ENCODE data around the gene KIF5A.
"Not testable (repeated sequence)": the region's sequence is repeated elsewhere in the genome, so short reads cannot be mapped to it uniquely, and the experiment has no call there.

KIF5A gene

DNA sequence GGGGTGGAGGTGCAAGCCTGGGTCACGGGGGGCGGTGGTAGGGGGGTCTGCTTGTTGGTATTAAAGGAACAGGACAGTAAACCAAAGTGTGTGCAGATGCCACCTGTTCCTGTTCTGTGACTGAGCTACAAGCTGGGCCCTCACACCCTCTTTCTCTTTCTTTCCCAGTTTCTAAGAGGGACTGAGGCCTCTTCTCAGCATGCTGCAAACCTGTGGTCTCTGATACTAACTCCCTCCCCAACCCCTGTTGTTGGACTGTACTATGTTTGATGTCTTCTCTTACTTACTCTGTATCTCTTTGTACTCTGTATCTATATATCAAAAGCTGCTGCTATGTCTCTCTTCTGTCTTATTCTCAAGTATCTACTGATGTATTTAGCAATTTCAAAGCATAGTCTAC is 34.2 kb downstream of the KIF5A start:
- no peak for DNase-seq (ENCODE audit: low spot score)

GRCh38 chr12:57584690-57585089 is 34.8 kb downstream of the KIF5A start:
- no peak for DNase-seq (ENCODE audit: low spot score)

DNA sequence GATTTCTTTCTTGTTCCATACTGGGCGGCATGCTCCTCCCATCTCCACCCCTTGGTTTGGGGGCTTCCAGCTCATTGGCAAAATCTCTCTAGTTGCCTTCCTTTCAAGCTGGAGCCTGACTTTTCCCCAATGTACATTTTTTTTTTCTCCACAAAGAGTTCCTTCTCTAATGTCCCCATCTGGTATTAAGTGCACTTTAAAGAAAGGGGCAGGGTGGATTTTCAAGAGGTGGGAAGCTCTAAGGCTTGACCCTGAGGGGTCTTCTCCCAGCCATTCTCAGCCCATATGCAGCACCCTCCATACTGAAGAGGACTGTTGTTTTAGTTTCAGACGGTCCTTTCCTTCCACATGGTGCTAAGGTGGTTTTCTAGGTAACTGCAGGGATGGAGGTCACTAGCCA is 35.3 kb downstream of the KIF5A start:
- DNase-seq (ENCODE audit: low spot score), result no peak

- no peak for DNase-seq (ENCODE audit: low spot score)
These were observed 36.3 kb downstream of the KIF5A start for GRCh38 chr12:57586128-57586527.

DNA sequence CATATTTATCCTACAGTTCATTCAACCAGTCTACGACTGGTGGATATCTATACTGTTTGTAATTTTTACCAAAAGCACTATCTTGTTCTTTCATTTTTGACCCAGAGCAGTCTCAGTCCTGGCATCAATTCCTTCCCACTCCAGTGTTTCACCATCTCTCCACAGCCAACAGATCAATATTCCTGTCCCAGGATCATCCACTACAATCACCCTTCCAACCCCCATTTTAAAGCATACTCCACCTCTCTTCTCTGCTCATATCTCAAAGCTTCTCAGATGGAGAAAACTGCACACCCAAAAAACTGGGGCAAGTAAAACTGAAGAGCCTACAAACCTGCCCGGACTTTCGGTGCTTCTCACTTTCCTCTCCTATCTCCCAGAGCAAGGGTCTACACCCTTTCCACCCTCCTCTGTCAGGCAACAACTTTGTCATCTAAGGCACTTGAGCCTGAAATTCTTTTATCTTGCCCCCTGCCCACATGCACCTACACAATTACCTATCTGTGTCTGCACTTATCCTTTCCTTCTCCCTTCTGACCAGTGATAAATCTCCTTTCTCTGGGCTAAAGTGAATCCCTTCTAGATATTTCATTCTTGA is 37.1 kb downstream of the KIF5A start:
- DNase-seq (ENCODE audit: low spot score), result no peak

DNA sequence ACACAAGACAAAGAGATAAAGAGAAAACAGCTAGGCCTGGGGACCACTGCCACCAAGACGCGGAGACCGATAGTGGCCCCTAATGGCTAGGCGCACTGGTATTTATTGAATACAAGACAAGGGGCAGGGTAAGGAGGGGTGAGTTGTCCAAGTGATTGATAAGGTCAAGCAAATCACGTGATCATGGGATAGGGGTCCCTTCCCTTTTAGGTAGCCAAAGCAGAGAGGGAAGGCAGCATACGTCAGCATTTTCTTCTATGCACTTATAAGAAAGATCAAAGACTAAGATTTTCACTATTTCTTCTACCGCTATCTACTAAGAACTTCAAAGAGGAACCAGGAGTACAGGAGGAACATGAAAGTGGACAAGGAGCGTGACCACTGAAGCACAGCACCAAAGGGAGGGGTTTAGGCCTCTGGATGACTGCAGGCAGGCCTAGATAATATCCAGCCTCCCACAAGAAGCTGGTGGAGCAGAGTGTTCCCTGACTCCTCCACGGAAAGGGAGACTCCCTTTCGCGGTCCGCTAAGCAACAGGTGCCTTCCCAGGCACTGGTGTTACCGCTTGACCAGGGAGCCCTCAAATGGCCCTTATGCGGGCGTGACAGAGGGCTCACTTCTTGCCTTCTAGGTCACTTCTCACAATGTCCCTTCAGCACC is 39.2 kb downstream of the KIF5A start:
- not testable (repeated sequence) for DNase-seq (ENCODE audit: low spot score)

DNA sequence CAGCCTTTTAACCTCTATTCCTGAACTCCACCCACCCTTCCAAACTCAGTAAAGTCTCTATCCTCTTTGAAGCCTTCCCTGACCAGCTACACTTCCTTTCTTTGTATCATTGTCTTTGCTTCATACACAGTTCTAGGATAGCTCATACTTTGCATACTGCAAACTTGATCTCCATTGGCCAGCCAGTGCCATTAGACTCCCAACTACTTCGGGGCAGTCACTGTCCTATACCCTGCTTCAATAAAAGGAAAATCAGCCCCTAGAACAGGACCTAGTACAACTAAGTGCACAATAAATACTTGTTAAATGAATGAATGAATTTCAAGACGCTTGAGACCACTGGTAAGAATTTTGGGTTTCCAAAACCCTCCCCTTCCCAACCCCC is 40.6 kb downstream of the KIF5A start:
- no peak for DNase-seq (ENCODE audit: low spot score)

DNA sequence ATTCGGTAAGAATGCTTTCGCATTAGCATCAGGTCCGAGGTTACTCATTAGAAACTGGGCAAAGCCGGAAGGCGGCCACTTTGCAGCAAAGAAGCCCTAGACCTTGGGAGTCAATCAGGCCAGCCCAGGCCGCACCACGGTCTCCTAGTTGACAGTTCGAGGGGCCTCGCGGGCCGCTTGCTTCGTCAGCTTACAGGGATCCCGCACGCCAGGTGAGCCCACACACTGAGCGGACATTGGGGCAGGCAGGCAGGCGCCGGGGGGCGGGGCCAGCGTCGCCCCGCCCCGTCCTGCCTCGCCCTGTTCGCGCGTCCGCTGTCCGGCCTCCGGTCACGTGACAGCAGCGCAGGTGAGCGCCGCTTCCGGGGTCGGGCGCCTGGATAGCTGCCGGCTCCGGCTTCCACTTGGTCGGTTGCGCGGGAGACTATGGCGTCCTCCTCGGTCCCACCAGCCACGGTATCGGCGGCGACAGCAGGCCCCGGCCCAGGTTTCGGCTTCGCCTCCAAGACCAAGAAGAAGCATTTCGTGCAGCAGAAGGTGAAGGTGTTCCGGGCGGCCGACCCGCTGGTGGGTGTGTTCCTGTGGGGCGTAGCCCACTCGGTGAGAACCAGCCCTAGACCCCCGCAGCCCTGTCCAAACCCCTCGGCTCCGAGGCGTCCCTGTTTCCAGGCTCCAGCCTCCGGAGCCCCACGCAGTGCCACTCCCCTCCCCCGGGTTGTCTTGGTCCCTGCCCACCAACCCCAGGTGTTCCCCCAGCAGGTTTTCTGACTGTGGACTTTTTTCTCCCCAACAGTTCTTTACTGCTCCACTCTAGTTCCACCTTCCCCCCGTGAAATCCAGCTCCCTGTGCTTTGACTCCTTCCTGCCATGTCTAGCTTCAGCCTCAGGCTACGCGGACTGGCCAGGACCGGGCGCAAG is 41.3 kb downstream of the KIF5A start, which contains the start of gene PIP4K2C:
Gene PIP4K2C, plus strand, starts transcription at position 329 of the 918 bp plus-strand sequence. Its CDS starts 98 bp downstream, at position 427.
- peak; percentile 80 for DNase-seq (ENCODE audit: low spot score)

DNA sequence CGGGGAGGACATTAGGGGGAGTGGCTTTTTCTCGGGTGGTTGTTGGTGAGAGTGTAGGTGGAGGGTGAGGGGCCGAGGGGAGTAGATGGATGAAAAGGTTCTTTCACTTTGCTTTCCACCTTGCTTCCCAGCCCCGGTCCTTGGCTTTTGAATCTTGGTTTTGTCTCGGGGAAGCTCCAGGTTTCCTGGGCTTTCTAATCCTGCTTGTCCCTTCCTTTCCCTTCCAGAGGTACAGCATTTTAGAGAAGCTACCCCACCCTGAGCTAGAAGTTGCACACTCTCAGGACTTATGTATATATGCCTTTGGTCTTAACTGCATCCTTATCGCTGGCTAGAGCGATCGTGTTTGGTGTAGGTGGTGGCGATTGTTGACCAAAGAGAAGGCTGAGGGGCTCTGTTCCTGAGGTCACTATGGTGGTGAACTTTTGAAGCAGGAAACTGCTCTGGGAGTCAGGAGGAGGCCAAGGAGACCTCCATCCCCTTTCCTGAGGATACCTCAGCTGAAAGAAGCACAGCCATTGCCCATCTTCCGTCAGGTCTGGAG is 42.0 kb downstream of the KIF5A start:
- no peak for DNase-seq (ENCODE audit: low spot score)

DNA sequence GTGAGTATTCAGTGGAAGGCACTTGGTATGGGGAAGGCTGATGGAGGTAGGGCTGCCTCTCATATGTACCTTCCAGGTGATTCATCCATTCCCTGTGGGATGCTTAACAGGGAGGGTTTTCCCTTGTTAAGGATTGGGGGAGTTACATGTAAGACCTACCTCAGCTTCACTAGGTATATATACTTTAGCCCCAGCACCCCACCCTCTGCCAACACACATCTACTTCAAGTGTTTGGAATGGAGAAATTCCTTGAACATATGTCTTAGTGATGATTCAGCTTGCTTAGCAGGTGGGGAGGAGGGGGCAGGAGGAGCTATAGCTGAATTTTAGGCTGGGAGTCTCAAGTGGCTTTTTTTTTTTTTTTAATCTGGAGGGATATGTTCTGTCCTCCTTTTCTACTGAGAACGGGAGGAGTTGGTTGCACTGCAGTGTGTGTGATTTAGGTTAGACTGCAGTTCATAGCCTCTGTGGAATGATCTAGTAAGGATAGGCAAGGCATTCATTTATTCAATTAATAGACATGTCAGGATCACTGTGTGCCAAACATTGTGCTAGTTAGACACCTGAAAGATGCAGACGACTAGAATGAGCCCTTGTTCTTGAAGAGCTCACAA is 42.8 kb downstream of the KIF5A start:
- no peak for DNase-seq (ENCODE audit: low spot score)

DNA sequence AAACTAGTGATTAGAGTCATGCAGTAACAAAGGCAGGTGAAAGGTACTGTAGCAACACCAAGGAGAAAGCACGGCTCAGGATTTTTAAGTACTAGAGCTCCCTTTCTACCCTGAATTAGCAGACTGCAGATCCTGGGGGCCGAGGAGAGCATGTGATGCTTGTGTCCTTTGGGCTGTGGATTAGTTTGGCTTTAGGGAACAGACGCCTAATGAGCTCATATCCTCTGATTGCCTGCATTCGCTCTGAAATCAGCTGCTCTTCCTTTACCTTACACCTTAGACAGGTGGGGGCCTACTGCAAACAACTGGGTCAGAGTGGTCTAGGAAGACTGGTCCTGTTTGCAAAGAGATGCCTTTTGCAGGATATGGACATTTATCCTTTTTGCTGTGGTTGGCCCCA is 43.3 kb downstream of the KIF5A start:
- DNase-seq (ENCODE audit: low spot score), result no peak

DNA sequence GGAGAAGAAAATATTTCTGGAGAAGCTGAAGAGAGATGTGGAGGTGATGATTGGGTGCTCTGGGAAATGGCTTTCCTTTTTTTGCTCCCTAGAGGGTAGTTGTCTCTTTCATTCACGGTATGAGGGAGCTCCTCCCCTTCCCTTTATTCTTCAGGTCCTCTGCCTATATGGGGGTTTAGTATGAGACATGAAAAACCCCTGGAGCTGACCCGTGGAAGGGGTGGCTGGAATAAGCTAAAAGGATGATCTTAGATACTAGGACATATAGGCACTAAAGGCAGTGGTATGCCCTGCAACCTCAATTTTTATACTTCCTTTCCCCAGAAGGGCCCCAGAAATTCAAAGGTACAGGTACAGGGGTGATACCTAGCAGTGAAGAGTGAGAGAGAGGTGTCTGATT is 50.6 kb downstream of the KIF5A start:
- DNase-seq (ENCODE audit: low spot score), result no peak

GRCh38 chr12:57602544-57602943 is 52.7 kb downstream of the KIF5A start:
- no peak for DNase-seq (ENCODE audit: low spot score)

DNA sequence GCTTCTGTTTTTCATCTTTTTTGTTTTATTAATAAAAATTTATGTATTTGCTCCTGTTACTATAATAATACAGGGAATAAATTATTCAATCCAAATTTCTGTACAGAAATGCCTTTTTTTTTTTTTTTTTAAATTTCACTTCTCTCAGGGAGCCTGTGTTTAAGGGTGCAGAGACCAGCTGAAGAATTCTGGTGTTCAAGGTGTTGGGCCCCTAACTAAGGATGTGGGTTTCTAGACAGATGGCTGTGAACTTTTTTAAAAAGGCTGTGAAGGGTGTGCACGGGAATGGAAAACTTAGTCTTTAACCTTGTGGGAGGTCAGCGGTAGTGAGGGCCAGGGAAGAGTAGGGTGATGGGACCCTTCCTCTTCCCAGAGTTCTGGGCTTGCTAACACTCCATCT is 53.5 kb downstream of the KIF5A start:
- no peak for DNase-seq (ENCODE audit: low spot score)

DNA sequence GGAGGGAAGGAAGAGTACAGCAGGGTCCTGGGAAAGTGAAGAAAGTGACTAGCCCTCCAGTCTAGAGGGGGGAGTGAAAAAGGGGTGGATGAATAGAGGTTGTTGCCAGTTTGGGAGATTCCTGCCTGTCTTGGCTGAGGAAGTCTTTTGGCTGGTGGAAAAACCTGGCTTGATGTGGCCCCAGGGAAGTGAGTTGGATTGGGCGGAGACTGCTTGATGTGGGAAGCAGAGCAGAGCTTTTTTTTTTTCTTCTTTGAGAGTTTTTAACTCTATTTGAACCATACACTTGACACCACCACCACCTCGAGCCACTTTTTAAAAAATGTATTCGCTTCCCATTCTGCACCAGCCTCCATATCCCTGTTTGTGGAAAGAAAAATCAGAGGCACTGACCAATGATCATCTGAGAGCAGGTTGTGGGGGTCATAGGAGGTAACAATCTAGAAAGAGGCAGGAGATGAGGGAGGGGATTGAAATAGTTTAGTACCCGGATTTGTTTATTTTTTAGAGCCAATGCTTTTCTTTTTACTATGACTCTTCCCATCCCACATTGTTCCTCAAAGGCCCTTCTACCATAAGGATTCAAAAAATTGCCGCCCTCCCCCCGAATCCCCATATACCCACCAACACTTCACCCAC is 54.1 kb downstream of the KIF5A start:
- DNase-seq (ENCODE audit: low spot score), result peak; percentile 87

DNA sequence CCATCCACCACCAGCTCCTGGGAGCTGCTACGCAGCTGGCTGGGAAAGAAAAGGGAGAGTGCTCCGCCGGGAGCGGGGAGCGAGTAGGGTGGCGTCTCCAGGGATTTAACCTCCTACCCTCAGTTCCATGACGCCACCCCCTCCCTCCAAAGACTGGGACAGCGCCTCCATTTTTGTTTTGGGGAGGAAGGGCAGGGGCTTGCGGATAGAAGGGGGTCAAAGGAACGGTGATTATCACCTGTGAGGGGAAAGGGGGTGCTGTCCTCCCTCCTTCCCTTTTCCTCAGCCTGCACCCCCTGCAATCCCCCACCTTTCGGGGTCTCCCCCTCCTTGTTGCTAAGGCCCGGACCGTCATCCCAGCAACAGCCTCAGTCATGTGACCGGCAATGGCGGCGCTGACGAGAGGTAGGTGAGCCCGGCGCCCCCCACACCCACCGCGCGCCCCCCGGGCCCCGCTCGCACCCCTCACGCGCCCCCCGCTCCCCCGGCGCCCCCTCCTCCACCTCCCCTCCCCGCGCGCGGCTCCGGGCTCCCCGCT is 54.7 kb downstream of the KIF5A start, which contains the start of gene DTX3:
Gene DTX3, plus strand, starts transcription at position 371 of the 538 bp plus-strand sequence. CDS start 1,694 bp downstream, outside the sequence.
- peak; percentile 63 for DNase-seq (ENCODE audit: low spot score)

DNA sequence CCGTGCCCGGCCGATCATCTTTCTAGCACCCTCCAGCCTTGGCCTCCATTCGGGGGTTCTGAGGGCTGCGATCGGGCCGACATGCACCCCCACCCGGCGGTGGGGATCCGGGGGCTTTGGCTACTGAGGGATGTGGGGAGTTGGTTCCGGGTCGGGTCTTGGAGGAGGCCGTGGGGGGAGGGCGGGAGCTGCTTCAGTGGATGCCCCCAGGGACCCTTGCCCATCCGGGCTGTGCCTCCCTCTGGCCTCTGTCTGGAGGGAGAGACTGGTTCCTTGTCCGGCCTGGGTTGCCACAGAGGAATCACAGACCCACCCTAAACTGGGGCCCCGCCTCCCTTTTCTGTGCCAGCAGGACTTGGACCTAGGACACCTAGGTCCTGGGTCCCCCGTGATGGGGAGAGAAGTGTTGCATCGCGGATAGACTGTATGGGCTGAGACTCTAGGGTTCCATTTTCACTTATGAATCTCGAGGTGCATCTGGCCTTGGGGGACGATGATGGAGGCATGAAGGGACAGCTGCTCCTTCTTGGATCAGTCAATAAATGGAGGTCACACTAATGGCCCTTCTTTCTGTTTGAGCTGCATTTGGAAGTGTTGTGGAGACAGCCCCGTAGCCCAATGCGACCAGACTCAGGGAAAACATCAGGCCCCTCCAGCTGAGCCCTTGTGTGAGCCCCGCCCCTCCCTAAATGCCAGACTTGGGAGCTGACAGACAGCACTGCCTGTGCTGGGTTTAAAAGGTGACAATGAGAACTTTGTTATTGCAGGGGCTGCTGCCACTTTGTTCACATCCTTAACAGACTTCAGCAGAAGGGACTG is 55.4 kb downstream of the KIF5A start:
- peak; percentile 52 for DNase-seq (ENCODE audit: low spot score)

DNA sequence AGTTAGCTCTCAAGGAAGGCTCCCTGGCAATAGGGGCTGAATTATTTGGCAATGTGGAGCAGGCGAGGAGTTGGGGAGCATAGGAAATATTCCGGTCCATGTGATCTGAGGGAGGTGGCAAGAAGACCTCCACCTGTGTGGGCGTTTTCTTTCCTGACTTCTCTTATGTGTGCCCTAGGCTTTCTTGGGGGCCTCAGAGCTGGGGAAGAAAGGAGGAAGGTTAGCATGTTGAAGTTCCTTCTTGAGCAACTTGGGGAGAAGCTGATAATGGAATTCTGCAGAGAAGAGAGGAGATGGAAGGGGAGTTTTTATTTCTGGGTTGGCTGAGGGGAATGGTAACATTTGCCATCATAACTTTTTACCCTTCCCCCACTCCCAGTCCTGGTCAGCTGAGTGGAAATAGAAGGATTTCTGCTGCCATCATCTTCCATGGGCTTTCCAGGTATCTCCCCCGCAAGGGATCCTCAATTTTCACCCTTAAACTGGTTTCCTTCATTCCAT is 56.0 kb downstream of the KIF5A start:
- no peak for DNase-seq (ENCODE audit: low spot score)

GRCh38 chr12:57606399-57606798 is 56.6 kb downstream of the KIF5A start:
- no peak for DNase-seq (ENCODE audit: low spot score)

DNA sequence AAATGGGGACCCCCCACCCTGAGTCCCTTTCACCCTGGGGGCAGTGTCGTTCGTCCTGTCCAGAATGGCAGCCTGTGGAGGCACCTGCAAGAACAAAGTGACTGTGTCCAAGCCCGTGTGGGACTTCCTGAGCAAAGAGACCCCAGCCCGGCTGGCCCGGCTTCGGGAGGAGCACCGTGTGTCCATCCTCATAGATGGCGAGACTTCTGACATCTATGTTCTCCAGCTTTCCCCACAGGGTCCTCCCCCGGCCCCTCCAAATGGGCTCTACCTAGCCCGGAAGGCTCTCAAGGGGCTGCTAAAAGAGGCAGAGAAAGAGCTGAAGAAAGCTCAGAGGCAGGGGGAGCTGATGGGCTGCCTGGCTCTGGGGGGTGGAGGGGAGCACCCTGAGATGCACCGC is 57.0 kb downstream of the KIF5A start:
- no peak for DNase-seq (ENCODE audit: low spot score)
